RWPE1 (cell line): Measurements from ENCODE around the gene RNASE7.
A peak's percentile ranks its signal among the peaks of the same experiment; 100 is the strongest.

Source experiments
- CTCF ChIA-PET: fragments of 350-600 bp; sonication (Branson Sonifier 250); formaldehyde crosslinking; extraction: SDS; loops from one replicate; lab custom pipeline; 2021; lab: Yijun Ruan, JAX
- POLR2A ChIA-PET: fragments of 400-600 bp; formaldehyde crosslinking; extraction: SDS; loops from one replicate; lab custom pipeline; 2020; ENCODE audit warnings: antibody characterized with exemption; ENCODE audit not compliant: low non-redundant PET; lab: Yijun Ruan, JAX
- DNase-seq: peaks from one replicate; pipeline ENCODE4 v3.0.0; 2012; ENCODE audit warnings: low spot score
- H3K27ac ChIP-seq: fragments of 450-650 bp; 2 replicates; pipeline ENCODE4 v1.5.1; 2017
- CTCF ChIP-seq: fragments of 450-650 bp; conservative IDR thresholded peaks from 2 replicates; pipeline ENCODE4 v1.5.1; 2017; ENCODE audit warnings: low read depth, mild to moderate bottlenecking

Gene RNASE7

GRCh38 chr14:21078287-21078686 is 36.1 kb downstream of the RNASE7 start:
- CTCF ChIA-PET, result no interaction called here
- TF ChIP-seq CTCF, result no peak
- POLR2A ChIA-PET, result no interaction called here
- no peak overlapping the region for H3K27ac ChIP-seq
- no peak for DNase-seq

- DNase-seq, result no peak
- ChIA-PET POLR2A (no interaction called here), CTCF (no interaction called here)
- no peak for TF ChIP-seq CTCF
- no peak overlapping the region for H3K27ac ChIP-seq
These were observed 36.6 kb downstream of the RNASE7 start for GRCh38 chr14:21078726-21079125.

GRCh38 chr14:21081521-21082142 is 39.5 kb downstream of the RNASE7 start:
- no peak overlapping the region for H3K27ac ChIP-seq
- ChIA-PET CTCF (interaction anchor here (0.6 kb wide), 1 partner anchor 22 kb away, joined by 3 read pairs; no protein-coding TSS in a partner anchor), POLR2A (no interaction called here)
- TF ChIP-seq CTCF, result no peak
- no peak for DNase-seq

- ChIA-PET POLR2A (no interaction called here), CTCF (interaction anchor here (0.6 to 0.9 kb wide), 2 partner anchors 9 to 35 kb away, joined by 4 to 6 read pairs; no protein-coding TSS in a partner anchor)
- TF ChIP-seq CTCF, result no peak
- no peak for DNase-seq
- H3K27ac ChIP-seq, result 0 out of 2 replicates have a peak overlapping the region, but pooled peaks have one; percentile 8
These were observed 41.6 kb downstream of the RNASE7 start for GRCh38 chr14:21083565-21084325.

GRCh38 chr14:21084396-21084795 is 42.2 kb downstream of the RNASE7 start:
- no peak overlapping the region for H3K27ac ChIP-seq
- DNase-seq, result no peak
- POLR2A ChIA-PET, result no interaction called here
- CTCF ChIA-PET, result interaction anchor here (0.9 kb wide), 1 partner anchor 8 kb away, joined by 6 read pairs; no protein-coding TSS in a partner anchor
- no peak for TF ChIP-seq CTCF

GRCh38 chr14:21084998-21085853 is 43.1 kb downstream of the RNASE7 start:
- no peak for DNase-seq
- H3K27ac ChIP-seq, result 0 out of 2 replicates have a peak overlapping the region, but pooled peaks have one; percentile 19
- POLR2A ChIA-PET, result no interaction called here
- CTCF ChIA-PET, result interaction anchor here (1.6 kb wide), 1 partner anchor 10 kb away, joined by 3 read pairs; no protein-coding TSS in a partner anchor
- TF ChIP-seq CTCF, result no peak
